ENCODE results near the gene CFDP1.

CFDP1 gene

GRCh38 chr16:75306099-75306762 is 127.1 kb downstream of the CFDP1 start:
- no peak for TF ChIP-seq CTCF (conservative IDR thresholded peaks at IDR 0.05; ENCODE audit: low read depth)
- ChIA-PET CTCF (interaction anchor here (0.6 to 1.5 kb wide), 7 partner anchors 17 to 186 kb away, joined by 3 to 7 read pairs (median 3); no protein-coding TSS in a partner anchor), POLR2A (ENCODE audit: low non-redundant PET) (interaction anchor here (0.5 kb wide), 1 partner anchor 126 kb away, joined by 5 read pairs; no protein-coding TSS in a partner anchor)
- DNase-seq (ENCODE audit: low spot score), result peak; percentile 17
- peak overlapping the region; percentile 98 for H3K27ac ChIP-seq

DNA sequence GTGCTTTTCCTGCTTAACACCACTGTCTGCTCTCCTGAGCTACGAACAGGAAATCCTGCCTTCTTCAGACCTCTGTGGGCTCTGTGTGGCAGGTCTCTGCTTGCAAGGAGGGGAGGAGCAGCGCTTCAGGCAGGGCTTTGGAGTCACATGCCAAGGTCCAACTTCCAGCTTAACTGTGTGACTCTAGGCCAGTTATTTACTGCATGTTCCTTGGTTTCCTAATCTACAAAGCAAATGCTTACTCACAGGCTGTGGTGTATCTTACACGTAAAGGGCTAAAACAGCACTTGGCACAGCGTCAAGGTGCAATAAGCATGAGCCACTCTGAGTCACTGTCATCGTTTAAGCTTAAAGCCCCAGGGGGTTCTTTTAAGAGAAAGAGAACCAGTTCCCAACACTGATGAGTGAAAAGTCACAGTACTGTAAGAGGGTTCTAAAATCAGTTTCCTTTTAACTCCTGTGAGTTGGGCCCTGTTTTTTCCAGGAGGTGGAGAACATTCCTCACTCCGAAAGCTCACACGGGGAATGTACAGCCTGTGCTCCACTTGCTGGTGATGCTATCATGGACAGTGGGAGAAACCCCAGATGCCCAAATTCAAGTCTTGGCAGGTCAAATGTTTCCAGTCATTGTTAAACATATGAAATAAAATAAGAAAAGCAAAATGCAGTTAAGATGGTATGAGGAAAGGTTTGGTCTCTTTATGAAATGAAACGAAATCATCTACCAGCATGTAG is 127.8 kb downstream of the CFDP1 start:
- POLR2A ChIA-PET (ENCODE audit: low non-redundant PET), result interaction anchor here (0.5 to 1.7 kb wide), 4 partner anchors 40 to 126 kb away, joined by 3 to 9 read pairs (median 6); partner anchors contain the start of gene BCAR1
- DNase-seq (ENCODE audit: low spot score), result peak; percentile 97
- H3K27ac ChIP-seq, result peak overlapping the region; percentile 98
- CTCF ChIA-PET, result interaction anchor here (0.6 to 1.5 kb wide), 9 partner anchors 14 to 187 kb away, joined by 3 to 7 read pairs (median 4); no protein-coding TSS in a partner anchor
- TF ChIP-seq CTCF (conservative IDR thresholded peaks at IDR 0.05; ENCODE audit: low read depth), result no peak

- CTCF ChIA-PET, result interaction anchor here (0.6 to 1.5 kb wide), 7 partner anchors 14 to 169 kb away, joined by 3 to 7 read pairs (median 4); no protein-coding TSS in a partner anchor
- POLR2A ChIA-PET (ENCODE audit: low non-redundant PET), result interaction anchor here (0.8 to 1.7 kb wide), 3 partner anchors 39 to 59 kb away, joined by 3 to 9 read pairs (median 7); partner anchors contain the start of gene BCAR1
- peak; percentile 76 for DNase-seq (ENCODE audit: low spot score)
- no peak for TF ChIP-seq CTCF (conservative IDR thresholded peaks at IDR 0.05; ENCODE audit: low read depth)
- peak overlapping the region; percentile 98 for H3K27ac ChIP-seq
These were observed 128.6 kb downstream of the CFDP1 start for GRCh38 chr16:75304521-75305363.

DNA sequence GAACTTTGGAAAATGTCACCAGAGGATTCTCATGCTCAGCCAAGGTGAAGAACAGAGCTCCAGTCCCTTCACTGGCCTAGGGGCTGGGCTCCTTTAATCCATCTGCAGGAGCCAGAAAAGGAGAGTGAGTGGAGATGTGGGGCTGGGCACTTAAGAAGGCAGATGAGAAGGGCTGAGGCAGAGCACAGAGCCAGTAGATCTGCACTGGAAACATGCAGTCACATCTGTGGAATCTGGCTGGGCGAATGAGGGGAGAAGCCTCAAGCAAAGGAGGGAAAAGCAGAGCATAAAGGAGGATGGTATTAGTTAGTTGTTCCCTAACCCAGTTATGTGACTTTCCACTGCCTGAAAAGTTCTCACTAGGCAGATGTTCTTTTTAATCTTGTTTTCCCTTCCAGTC is 131.5 kb downstream of the CFDP1 start:
- ChIA-PET POLR2A (ENCODE audit: low non-redundant PET) (no interaction called here), CTCF (interaction anchor here (0.5 kb wide), 1 partner anchor 290 kb away, joined by 3 read pairs; no protein-coding TSS in a partner anchor)
- no peak for DNase-seq (ENCODE audit: low spot score)
- no peak for TF ChIP-seq CTCF (conservative IDR thresholded peaks at IDR 0.05; ENCODE audit: low read depth)
- H3K27ac ChIP-seq, result no peak overlapping the region

DNA sequence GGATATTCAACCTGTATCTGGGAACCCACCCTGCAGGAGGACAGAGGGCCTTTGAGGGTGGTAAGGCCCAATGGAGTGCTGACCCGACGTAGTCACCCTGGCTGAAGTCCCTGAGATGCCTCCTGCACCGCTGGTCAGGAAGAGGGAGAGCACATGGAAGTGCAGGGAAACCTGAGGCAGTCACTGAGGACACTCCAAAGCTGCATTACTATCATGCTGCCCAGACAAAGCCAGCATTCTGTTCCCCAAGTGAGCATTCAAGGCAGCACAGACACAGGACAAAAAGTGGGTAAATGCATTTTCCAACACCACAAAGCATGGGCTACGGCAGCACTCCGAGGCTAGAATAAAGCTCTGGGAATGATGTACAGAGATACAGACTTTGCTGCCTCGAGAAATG is 135.0 kb downstream of the CFDP1 start:
- no peak overlapping the region for H3K27ac ChIP-seq
- no peak for TF ChIP-seq CTCF (conservative IDR thresholded peaks at IDR 0.05; ENCODE audit: low read depth)
- ChIA-PET POLR2A (ENCODE audit: low non-redundant PET) (no interaction called here), CTCF (no interaction called here)
- no peak for DNase-seq (ENCODE audit: low spot score)

DNA sequence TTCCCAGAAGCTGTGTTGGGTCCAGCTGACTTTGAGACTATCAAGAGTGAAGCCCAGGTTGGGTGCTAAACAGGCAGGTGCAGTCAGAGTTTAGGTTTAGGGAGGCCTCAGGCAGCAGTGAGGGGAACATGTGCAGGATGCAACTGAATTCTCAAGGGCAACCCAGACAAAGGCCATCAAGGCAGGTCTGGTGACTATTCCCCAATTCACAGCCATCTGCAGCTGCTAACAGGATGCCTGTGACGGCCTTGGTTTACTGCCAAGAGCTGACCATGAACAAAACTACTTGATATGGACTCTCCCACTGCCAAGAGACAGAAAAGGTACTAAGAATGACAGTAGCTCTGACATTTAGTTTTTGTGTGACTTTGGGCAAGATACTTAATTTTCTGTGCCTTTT is 136.7 kb downstream of the CFDP1 start:
- POLR2A ChIA-PET (ENCODE audit: low non-redundant PET), result no interaction called here
- H3K27ac ChIP-seq, result no peak overlapping the region; the same call in 1 of the 2 replicates
- no peak for TF ChIP-seq CTCF (conservative IDR thresholded peaks at IDR 0.05; ENCODE audit: low read depth)
- no peak for DNase-seq (ENCODE audit: low spot score)
- CTCF ChIA-PET, result interaction anchor here (0.7 kb wide), 1 partner anchor 62 kb away, joined by 3 read pairs; no protein-coding TSS in a partner anchor
